Measurements from ENCODE around the gene PGAP2.

- TF ChIP-seq CTCF (IDR thresholded peaks at IDR 0.05) (no peak), EZH2 (IDR thresholded peaks at IDR 0.05; ENCODE audit: borderline replicate concordance, insufficient read depth, low read depth, low read length, poor library complexity, severe bottlenecking) (no peak)
Observed at GRCh38 chr11:3782963-3783362, 25.4 kb upstream of the PGAP2 start.

All from B cell (primary cell).